GM23338 (cell line): ENCODE data around the gene PDE6C.

ENCODE experiments used
- EZH2 ChIP-seq: fragments of 200-600 bp; sonication (generic); IDR thresholded peaks from one replicate; pipeline ENCODE4 v1.8.0; 2017; ENCODE audit warnings: antibody characterized with exemption, mild to moderate bottlenecking, low read depth; ENCODE audit not compliant: unreplicated experiment
- EZH2phosphoT487 ChIP-seq: fragments of 200-600 bp; sonication (generic); IDR thresholded peaks from one replicate; pipeline ENCODE4 v1.8.1; 2018; ENCODE audit warnings: antibody characterized with exemption; ENCODE audit not compliant: unreplicated experiment
- POLR2AphosphoS5 ChIP-seq: IDR thresholded peaks from 2 replicates; pipeline ENCODE4 v1.6.1; 2016; ENCODE audit warnings: antibody characterized with exemption, low read depth
- STAT1 ChIP-seq: IDR thresholded peaks from one replicate; pipeline ENCODE4 v1.6.1; 2016; ENCODE audit warnings: antibody characterized with exemption; ENCODE audit not compliant: unreplicated experiment
- TF ChIP-seq, protein P1 (sequence below), 2 experiments: fragments of 200-600 bp in 1 of 2; sonication (generic) in 1 of 2; conservative IDR thresholded peaks; 2 replicates each; pipeline versions ENCODE4 v1.5.1 to v1.6.1; 2016 to 2017; ENCODE audit warnings: antibody characterized with exemption in 2 of 2, low read depth in 2 of 2, mild to moderate bottlenecking in 2 of 2, moderate library complexity in 1 of 2
- TF ChIP-seq, protein P2 (sequence below): IDR thresholded peaks from one replicate; pipeline ENCODE4 v1.6.1; 2018; ENCODE audit warnings: antibody characterized with exemption; ENCODE audit not compliant: unreplicated experiment
- TF ChIP-seq, protein P3 (sequence below): IDR thresholded peaks from 2 replicates; pipeline ENCODE4 v1.6.1; 2016; ENCODE audit warnings: antibody characterized with exemption

- TF ChIP-seq, protein P1, sequence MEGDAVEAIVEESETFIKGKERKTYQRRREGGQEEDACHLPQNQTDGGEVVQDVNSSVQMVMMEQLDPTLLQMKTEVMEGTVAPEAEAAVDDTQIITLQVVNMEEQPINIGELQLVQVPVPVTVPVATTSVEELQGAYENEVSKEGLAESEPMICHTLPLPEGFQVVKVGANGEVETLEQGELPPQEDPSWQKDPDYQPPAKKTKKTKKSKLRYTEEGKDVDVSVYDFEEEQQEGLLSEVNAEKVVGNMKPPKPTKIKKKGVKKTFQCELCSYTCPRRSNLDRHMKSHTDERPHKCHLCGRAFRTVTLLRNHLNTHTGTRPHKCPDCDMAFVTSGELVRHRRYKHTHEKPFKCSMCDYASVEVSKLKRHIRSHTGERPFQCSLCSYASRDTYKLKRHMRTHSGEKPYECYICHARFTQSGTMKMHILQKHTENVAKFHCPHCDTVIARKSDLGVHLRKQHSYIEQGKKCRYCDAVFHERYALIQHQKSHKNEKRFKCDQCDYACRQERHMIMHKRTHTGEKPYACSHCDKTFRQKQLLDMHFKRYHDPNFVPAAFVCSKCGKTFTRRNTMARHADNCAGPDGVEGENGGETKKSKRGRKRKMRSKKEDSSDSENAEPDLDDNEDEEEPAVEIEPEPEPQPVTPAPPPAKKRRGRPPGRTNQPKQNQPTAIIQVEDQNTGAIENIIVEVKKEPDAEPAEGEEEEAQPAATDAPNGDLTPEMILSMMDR (conservative IDR thresholded peaks at IDR 0.05; ENCODE audit: low read depth in 2 of 2) = no peak
- TF ChIP-seq, protein P2, sequence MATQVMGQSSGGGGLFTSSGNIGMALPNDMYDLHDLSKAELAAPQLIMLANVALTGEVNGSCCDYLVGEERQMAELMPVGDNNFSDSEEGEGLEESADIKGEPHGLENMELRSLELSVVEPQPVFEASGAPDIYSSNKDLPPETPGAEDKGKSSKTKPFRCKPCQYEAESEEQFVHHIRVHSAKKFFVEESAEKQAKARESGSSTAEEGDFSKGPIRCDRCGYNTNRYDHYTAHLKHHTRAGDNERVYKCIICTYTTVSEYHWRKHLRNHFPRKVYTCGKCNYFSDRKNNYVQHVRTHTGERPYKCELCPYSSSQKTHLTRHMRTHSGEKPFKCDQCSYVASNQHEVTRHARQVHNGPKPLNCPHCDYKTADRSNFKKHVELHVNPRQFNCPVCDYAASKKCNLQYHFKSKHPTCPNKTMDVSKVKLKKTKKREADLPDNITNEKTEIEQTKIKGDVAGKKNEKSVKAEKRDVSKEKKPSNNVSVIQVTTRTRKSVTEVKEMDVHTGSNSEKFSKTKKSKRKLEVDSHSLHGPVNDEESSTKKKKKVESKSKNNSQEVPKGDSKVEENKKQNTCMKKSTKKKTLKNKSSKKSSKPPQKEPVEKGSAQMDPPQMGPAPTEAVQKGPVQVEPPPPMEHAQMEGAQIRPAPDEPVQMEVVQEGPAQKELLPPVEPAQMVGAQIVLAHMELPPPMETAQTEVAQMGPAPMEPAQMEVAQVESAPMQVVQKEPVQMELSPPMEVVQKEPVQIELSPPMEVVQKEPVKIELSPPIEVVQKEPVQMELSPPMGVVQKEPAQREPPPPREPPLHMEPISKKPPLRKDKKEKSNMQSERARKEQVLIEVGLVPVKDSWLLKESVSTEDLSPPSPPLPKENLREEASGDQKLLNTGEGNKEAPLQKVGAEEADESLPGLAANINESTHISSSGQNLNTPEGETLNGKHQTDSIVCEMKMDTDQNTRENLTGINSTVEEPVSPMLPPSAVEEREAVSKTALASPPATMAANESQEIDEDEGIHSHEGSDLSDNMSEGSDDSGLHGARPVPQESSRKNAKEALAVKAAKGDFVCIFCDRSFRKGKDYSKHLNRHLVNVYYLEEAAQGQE = no peak
- TF ChIP-seq POLR2AphosphoS5 (no peak), EZH2 (no peak), EZH2phosphoT487 (no peak), STAT1 (no peak)
- TF ChIP-seq, protein P3, sequence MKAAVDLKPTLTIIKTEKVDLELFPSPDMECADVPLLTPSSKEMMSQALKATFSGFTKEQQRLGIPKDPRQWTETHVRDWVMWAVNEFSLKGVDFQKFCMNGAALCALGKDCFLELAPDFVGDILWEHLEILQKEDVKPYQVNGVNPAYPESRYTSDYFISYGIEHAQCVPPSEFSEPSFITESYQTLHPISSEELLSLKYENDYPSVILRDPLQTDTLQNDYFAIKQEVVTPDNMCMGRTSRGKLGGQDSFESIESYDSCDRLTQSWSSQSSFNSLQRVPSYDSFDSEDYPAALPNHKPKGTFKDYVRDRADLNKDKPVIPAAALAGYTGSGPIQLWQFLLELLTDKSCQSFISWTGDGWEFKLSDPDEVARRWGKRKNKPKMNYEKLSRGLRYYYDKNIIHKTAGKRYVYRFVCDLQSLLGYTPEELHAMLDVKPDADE = no peak
Measured at GRCh38 chr10:93601774-93602162, 10.6 kb upstream of the PDE6C start.
